Measurements from ENCODE around the gene RYR1. TPM values are rescaled to one million over a fixed set of nuclear protein-coding genes. Genes with fewer than 3 reads are reported as not detected.

RYR1 gene
- total and polyA plus RNA-seq, 2 of the 8 experiments (the other 6 are each of a cell fraction or from before 2014, with no cell fraction given): 5.8 to 11.8 TPM

DNA sequence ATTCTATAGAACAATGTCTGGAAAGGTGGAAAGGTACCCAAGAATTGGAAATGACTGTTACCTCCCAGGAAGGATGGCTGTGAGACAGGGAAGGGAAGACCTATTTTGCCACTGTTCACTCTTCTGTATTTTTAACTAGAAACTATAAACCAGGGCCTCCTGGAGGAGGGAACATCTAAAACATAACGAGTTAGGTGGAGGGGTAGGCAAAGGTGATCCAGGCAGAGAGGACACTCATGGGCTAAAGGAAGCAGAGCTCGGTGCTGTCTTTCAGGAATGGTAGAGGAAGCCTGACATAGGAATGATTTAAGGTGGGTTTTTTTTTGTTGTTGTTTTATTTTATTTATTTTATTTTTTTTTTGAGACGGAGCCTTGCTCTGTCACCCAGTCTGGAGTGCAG lies 191.3 kb downstream of the RYR1 start:
- FAIRE-seq (no peak), DNase-seq (ENCODE audit: low read depth in 1 of 2, low spot score in 2 of 2) (no peak)
- Histone ChIP-seq H3K27me3 (replicated peaks in 1 of 4; ENCODE audit: control insufficient read depth in 3 of 4, extremely low read depth in 1 of 4, insufficient read depth in 3 of 4, low read length in 3 of 4) (no peaks in the 10 kb centered on the region), H3K56ac (replicated peaks; ENCODE audit: insufficient read length, low read depth, low read length) (no peak overlapping the region), H2BK12ac (ENCODE audit: low read depth, low read length) (no peak overlapping the region), H3K18ac (ENCODE audit: extremely low read depth, low read length) (no peak overlapping the region), H3K14ac (ENCODE audit: insufficient read length) (no peak overlapping the region), H2BK5ac (ENCODE audit: low read depth, low read length) (no peak overlapping the region), H2BK15ac (ENCODE audit: low read length) (no peak overlapping the region), H2BK20ac (ENCODE audit: low read length) (no peak overlapping the region), H4K91ac (replicated peaks; ENCODE audit: insufficient read length, low read length) (no peak overlapping the region), H3K23me2 (ENCODE audit: low read depth, low read length) (no peaks in the 10 kb centered on the region; the same call in 1 of the 2 replicates), H4K5ac (ENCODE audit: insufficient read length, low read depth, low read length) (no peak overlapping the region), H2AK5ac (ENCODE audit: low read depth, low read length) (no peak overlapping the region), H4K8ac (ENCODE audit: extremely low read depth, insufficient read depth, low read length) (no peak overlapping the region), H3K79me2 (ENCODE audit: control insufficient read depth in 1 of 2, insufficient read depth in 2 of 2, low read length in 2 of 2) (peaks cover 0 to 6% of the 10 kb centered on the region in 2 experiments; a peak in 2 of 4 replicates), H3K23ac (ENCODE audit: insufficient read length) (no peak overlapping the region), H3K36me3 (ENCODE audit: control insufficient read depth in 2 of 4, insufficient read depth in 4 of 4, low read length in 3 of 4) (peaks cover 24 to 84% (median 59%) of the 10 kb centered on the region in 4 experiments), H3K27ac (ENCODE audit: low read depth, low read length) (no peak overlapping the region), H3K4me1 (replicated peaks in 1 of 4; ENCODE audit: control insufficient read depth in 3 of 4, insufficient read depth in 4 of 4, low read length in 3 of 4) (peaks cover 0 to 2% (median 1%) of the 10 kb centered on the region in 4 experiments; a peak in 2 of 7 replicates), H4K20me1 (replicated peaks in 1 of 2; ENCODE audit: control insufficient read depth in 1 of 2, insufficient read depth in 2 of 2, low read length in 2 of 2) (peaks cover 2 to 3% of the 10 kb centered on the region in 2 experiments), H3K4ac (replicated peaks; ENCODE audit: insufficient read length, low read depth, low read length) (no peak overlapping the region), H3K4me3 (ENCODE audit: extremely low read depth in 1 of 4, insufficient read depth in 2 of 4, low read depth in 3 of 4, low read length in 4 of 4) (no peak overlapping the region), H2AFZ (ENCODE audit: low read length) (no peak overlapping the region), H3K9ac (replicated peaks in 1 of 4; ENCODE audit: extremely low read depth in 1 of 4, low read depth in 3 of 4, low read length in 3 of 4) (no peak overlapping the region), H3K4me2 (ENCODE audit: insufficient read depth in 1 of 2, low read depth in 2 of 2, low read length in 2 of 2) (no peak overlapping the region), H3K79me1 (ENCODE audit: low read depth, low read length) (peaks cover 5% of the 10 kb centered on the region), H2BK120ac (replicated peaks; ENCODE audit: low read depth, low read length) (no peak overlapping the region), H3K9me3 (ENCODE audit: insufficient read depth in 2 of 2, low read depth in 1 of 2, low read length in 1 of 2) (no peaks in the 10 kb centered on the region)
- WGBS, 2 experiments (ENCODE audit: extremely low coverage in 1 of 2, insufficient coverage in 1 of 2, insufficient read length in 1 of 2, insufficient replicate concordance in 2 of 2, low coverage in 1 of 2, low lambda C conversion rate in 2 of 2, missing lambda C conversion rate in 1 of 2): 85% methylated on average over 3 of the region's 3 CpGs; no CpG with 5 or more reads in 1 of the 2 experiments
- ChIA-PET CTCF (ENCODE audit: partially characterized antibody) (interaction anchor here (1.5 to 1.7 kb wide), 2 partner anchors 10 to 109 kb away, joined by 4 to 5 read pairs; no protein-coding TSS in a partner anchor), POLR2A (ENCODE audit: partially characterized antibody) (interaction anchor here (0.6 to 3.3 kb wide), 6 partner anchors 10 to 123 kb away, joined by 3 to 11 read pairs (median 4); no protein-coding TSS in a partner anchor)
- TF ChIP-seq CHD2 (IDR thresholded peaks at IDR 0.05; ENCODE audit: low read length) (no peak), RAD21 (IDR thresholded peaks at IDR 0.05 in 1 of 2, conservative IDR thresholded peaks at IDR 0.05 in 1 of 2; ENCODE audit: low read depth in 2 of 2, low read length in 2 of 2) (no peak), POLR2AphosphoS5 (IDR thresholded peaks at IDR 0.05; ENCODE audit: low read depth, low read length) (no peak), EP300 (IDR thresholded peaks at IDR 0.05; ENCODE audit: borderline replicate concordance in 1 of 2, low read depth in 2 of 2, low read length in 2 of 2) (no peak), TAF1 (IDR thresholded peaks at IDR 0.05; ENCODE audit: low read depth, low read length) (no peak), NANOG (IDR thresholded peaks at IDR 0.05; ENCODE audit: insufficient read depth, low read depth, low read length, poor library complexity, severe bottlenecking) (no peak), JUN (IDR thresholded peaks at IDR 0.05; ENCODE audit: low read depth, low read length) (no peak), KDM4A (IDR thresholded peaks at IDR 0.05; ENCODE audit: low read depth, low read length, severe bottlenecking) (no peak), CTBP2 (IDR thresholded peaks at IDR 0.05; ENCODE audit: borderline replicate concordance, insufficient read depth, insufficient read length, low read length) (no peak)
- TF ChIP-seq, protein P1, sequence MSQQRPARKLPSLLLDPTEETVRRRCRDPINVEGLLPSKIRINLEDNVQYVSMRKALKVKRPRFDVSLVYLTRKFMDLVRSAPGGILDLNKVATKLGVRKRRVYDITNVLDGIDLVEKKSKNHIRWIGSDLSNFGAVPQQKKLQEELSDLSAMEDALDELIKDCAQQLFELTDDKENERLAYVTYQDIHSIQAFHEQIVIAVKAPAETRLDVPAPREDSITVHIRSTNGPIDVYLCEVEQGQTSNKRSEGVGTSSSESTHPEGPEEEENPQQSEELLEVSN (IDR thresholded peaks at IDR 0.05): no peak
- TF ChIP-seq, protein P2, sequence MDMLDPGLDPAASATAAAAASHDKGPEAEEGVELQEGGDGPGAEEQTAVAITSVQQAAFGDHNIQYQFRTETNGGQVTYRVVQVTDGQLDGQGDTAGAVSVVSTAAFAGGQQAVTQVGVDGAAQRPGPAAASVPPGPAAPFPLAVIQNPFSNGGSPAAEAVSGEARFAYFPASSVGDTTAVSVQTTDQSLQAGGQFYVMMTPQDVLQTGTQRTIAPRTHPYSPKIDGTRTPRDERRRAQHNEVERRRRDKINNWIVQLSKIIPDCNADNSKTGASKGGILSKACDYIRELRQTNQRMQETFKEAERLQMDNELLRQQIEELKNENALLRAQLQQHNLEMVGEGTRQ (IDR thresholded peaks at IDR 0.05; ENCODE audit: low read length): no peak
